IMR-90 (cell line): Measurements from ENCODE around the gene EIF1AD.

Experiments
- FOS ChIP-seq: fragments of 150-350 bp; IDR thresholded peaks from 2 replicates; pipeline ENCODE4 v1.6.1; 2016; ENCODE audit warnings: low read depth, low read length
- POLR2A ChIP-seq: IDR thresholded peaks from 2 replicates; pipeline ENCODE4 v1.6.1; 2012; ENCODE audit warnings: mild to moderate bottlenecking, low read depth, low read length
- TF ChIP-seq, protein P1 (sequence below): conservative IDR thresholded peaks from 2 replicates; pipeline ENCODE4 v1.5.1; 2012; ENCODE audit warnings: mild to moderate bottlenecking, low read depth, low read length, improper control_type of control experiment

DNA sequence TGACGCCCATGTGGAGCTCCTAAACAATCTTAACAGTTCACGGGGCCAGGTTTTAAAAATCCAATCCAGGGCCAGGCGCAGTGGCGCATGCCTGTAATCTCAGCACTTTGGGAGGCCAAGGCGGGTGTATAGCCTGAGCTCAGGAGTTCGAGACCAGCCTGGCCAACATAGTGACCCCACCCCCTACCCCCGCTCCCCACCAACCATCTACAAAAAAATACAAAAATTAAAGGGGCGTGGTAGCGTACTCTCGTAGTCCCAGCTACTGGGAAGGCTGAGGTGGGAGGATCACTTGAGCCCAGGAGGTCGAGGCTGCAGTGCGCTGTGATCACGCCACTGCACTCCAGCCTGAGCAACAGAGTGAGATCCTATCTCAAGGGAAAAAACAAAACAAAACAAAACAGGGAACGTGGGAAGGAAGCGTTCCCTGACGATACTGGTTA lies 41.1 kb downstream of the EIF1AD start:
- no peak for TF ChIP-seq FOS
- TF ChIP-seq, protein P1, sequence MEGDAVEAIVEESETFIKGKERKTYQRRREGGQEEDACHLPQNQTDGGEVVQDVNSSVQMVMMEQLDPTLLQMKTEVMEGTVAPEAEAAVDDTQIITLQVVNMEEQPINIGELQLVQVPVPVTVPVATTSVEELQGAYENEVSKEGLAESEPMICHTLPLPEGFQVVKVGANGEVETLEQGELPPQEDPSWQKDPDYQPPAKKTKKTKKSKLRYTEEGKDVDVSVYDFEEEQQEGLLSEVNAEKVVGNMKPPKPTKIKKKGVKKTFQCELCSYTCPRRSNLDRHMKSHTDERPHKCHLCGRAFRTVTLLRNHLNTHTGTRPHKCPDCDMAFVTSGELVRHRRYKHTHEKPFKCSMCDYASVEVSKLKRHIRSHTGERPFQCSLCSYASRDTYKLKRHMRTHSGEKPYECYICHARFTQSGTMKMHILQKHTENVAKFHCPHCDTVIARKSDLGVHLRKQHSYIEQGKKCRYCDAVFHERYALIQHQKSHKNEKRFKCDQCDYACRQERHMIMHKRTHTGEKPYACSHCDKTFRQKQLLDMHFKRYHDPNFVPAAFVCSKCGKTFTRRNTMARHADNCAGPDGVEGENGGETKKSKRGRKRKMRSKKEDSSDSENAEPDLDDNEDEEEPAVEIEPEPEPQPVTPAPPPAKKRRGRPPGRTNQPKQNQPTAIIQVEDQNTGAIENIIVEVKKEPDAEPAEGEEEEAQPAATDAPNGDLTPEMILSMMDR: no peak
- no peak for TF ChIP-seq POLR2A
